AG20443 (cell line): ENCODE measurements around the gene ZSCAN30.

Source experiments
- DNase-seq: peaks from one replicate; pipeline ENCODE4 v3.0.0; 2012; ENCODE audit warnings: low spot score, mixed read lengths

ZSCAN30 gene

GRCh38 chr18:35278969-35279368, 11.1 kb downstream of the ZSCAN30 start:
- no peak for DNase-seq

DNA sequence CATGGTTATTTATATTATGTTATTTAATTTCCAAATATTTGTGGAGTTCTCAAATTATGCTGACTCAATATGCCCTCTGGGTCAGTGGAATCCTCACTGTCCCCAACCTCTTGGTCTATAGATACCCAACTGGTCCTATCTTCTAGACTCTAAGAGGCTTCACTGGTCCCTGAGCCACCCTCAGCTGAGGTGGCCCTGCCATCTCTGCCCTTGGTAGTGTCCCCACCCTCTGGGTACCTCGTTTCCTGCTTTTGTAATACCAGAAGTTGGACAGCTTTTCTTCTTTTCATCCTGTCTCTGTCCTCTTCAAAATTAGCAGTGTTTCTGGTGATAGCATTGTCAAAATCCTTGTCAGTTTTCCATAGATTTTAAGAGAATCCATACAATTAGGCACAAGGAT, 11.9 kb downstream of the ZSCAN30 start:
- no peak for DNase-seq

DNA sequence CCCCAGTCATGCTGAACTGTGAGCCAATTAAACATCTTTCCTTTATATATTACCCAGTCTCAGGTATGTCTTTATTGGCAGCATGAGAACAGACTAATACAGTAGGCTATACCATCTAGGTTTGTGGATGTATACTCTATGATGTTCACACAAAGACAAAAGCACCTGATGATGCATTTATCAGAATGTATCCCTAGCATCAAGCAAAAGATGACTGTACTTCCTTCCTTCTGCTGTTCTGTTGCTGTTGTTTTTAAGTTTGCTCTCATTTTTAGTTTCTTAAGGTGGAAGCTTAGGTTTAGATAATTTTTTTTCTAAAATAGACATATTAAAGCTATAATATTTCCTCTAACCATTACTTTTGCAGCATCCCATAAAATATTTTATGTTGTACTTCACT, 12.4 kb downstream of the ZSCAN30 start:
- no peak for DNase-seq

GRCh38 chr18:35276267-35276666, 13.8 kb downstream of the ZSCAN30 start:
- no peak for DNase-seq

- DNase-seq, result no peak
These were observed 18.4 kb downstream of the ZSCAN30 start for GRCh38 chr18:35271656-35272055.

DNA sequence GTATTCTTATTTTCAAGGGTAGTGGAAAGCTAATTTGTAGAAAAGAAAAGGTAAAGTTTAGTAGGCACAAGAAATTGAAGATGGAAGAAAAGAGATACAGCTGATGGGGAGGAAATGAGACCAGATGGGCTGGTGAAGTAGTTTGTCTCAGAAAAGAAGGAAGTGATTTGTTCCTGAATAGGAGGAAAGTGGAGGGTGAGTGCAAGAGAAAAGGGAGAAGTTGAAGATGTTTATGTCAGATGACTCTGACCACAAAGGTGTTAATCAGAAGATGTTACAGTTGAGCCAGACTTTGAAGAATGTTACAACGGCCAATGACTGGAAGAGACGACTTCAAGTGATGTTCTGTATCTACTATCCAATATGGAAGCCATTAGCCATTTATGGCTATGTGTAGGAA, 21.2 kb downstream of the ZSCAN30 start:
- no peak for DNase-seq

DNA sequence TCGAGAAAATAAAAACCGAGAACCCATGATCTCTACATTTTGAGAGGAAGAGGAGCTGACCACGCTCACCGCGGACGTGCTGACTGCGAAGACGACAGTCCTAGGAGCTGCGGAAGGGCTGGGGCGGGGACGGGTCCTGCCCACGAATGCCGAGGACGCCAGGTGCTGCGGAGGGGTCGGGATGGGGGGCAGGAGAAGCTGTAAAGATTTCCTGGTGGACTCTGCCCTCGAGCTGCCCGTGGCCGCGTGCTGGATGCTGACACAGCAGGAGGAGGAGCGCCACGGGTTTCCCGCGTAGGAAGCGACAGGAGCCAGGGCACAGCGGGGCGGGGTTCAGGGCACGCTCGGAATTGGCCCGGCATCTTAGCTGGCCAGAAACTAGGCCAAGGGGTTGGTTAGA, 22.2 kb downstream of the ZSCAN30 start:
- no peak for DNase-seq

DNA sequence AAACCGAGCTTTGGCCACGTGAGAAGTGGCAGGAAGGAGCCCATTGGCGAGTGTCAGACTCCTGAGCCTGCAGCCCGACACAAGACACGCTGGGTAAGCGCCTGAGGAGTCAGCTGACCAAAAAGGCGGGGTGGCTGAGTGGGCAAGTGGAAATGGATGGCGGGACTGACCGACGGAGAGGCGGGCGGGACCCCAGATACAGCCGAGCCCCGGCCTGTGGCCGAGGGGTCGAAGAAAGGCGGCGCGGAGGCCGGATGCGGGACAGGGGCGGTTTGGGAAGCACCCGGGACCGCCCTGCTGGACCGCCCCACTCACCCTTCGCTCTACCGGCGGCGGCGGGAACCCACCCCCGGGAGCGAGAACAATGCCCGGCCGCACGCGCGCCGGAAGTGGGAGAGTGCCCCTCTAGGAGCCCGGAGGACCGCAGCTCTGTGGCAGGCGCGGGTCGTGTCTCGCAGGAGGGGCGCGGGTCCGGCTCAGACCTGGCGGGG, 22.8 kb downstream of the ZSCAN30 start:
- peak; percentile 53 for DNase-seq

- DNase-seq, result no peak
These were observed 25.6 kb downstream of the ZSCAN30 start for GRCh38 chr18:35264409-35264808.

- DNase-seq, result no peak
These were observed 33.1 kb downstream of the ZSCAN30 start for GRCh38 chr18:35256947-35257346.

DNA sequence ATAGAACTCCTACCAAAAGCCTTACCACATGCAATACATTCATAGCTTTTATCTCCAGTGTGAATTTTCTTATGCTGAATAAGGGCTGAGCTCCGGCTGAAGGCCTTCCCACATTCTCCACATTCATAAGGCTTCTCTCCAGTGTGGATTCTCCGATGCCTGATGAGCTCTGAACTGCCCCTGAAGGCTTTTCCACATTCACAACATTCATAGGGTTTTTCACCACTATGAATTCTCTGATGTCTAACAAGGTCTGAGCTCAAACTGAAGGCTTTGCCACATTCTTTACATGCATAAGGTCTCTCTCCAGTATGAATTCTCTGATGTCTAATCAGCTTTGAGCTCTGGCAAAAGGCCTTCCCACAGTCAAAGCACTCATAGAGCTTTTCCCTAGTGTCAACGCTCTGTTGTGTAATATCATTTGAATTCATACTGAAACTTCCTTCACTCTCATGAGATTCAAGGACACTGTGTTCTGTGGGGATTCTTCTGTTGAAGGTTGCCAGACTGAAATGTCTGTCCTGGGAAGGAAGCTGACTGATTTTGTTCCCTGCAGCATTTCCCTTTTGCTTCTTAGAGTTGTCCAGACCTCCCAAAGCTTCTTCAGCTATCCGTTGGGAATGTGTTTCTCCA, 36.3 kb downstream of the ZSCAN30 start:
- DNase-seq, result no peak

DNA sequence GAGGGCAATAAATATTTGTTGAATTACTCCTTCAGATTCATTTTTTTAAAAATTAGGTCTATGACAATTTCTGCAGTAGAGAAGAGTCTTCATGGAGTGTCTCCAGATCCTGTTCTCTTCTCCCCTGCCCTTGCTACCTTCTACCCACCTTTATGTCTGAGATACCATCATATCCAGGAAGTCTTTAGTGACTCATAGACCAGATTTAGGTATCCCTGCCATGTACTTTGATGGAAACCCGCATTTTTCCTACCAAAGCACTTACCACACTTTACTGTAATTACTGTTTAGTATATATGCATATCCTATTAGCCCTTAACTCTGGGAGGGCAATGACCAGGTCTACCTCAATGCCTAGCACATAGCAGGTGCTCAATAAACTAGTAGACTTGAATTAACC, 37.6 kb downstream of the ZSCAN30 start:
- no peak for DNase-seq

GRCh38 chr18:35248429-35248828, 41.6 kb downstream of the ZSCAN30 start:
- no peak for DNase-seq

DNA sequence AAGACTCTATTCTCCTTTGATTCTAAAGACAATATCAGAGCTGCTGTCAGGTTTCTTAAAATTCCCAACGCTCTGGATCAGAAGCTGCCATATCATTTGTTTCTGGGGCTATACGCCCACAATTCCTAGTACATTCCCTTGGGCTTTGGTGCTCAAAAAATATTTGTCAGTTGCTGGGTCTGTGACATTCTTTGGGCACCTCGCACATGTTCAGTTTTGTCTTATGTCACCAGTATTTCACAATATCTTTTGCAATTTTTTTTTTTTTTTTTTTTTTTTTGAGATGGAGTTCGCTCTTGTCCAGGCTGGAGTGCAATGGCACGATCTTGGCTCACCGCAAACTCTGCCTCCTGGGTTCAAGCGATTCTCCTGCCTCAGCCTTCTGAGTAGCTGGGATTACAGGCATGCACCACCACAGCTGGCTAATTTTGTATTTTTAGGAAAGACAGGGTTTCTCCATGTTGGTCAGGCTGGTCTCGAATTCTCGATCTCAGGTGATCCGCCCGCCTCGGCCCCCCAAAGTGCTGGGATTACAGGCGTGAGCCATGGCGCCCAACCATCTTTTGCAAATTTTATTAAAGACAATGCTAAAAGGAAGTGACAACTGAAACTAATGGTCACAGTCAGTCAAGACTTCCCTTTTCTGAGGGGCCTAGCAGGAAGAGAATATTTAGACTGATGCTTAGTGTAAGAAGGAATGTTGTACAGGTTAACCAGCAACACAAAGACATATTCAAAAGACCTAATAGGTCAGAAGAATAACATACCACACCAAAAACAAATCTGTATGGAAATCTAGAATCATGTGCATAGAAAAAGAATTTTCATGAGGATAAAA, 42.4 kb downstream of the ZSCAN30 start:
- no peak for DNase-seq

GRCh38 chr18:35246831-35247230, 43.2 kb downstream of the ZSCAN30 start:
- DNase-seq, result no peak

DNA sequence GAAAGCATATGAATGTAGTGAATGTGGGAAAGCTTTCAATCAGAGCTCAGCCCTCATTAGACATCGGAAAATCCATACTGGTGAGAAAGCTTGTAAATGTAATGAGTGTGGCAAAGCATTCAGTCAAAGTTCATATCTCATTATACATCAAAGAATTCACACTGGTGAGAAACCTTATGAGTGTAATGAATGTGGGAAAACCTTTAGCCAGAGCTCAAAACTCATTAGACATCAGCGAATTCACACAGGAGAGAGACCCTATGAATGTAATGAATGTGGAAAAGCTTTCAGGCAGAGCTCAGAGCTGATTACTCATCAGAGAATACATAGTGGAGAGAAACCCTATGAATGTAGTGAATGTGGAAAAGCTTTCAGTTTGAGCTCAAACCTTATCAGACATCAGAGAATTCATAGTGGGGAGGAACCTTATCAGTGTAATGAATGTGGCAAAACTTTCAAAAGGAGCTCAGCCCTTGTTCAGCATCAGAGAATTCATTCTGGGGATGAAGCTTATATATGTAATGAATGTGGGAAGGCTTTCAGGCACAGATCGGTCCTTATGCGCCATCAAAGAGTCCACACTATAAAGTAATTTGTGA, 44.2 kb downstream of the ZSCAN30 start:
- DNase-seq, result no peak

- DNase-seq, result no peak
These were observed 45.4 kb downstream of the ZSCAN30 start for GRCh38 chr18:35244671-35245070.

- no peak for DNase-seq
These were observed 47.6 kb downstream of the ZSCAN30 start for GRCh38 chr18:35242426-35242825.

DNA sequence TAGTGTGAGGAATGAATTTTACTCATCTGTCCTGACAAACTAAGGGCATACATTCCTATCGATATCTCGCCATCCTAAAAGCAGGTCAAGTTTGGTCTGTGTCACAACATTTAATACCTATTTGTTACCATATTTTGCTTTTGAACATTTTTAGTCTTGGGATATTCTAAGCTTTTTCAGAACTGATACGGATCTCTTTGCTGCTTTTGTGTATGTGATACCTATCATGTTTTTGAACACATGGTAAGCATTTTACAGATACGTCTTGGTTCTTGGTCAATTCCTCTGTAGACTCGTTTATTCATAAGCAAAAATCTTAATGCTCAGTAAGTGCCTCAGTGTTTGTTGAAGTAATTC, 48.6 kb downstream of the ZSCAN30 start:
- DNase-seq, result no peak

GRCh38 chr18:35240664-35241447, 49.2 kb downstream of the ZSCAN30 start, which contains the start of gene ZNF397:
ZNF397 (plus strand) TSS chr18:35241034; CDS start chr18:35242471, 1,437 bp downstream.
- peak; percentile 98 for DNase-seq

- no peak for DNase-seq
These were observed 50.7 kb downstream of the ZSCAN30 start for GRCh38 chr18:35239314-35239713.
